Measurements from ENCODE around the gene CHRNA7. TPM values are rescaled to one million over a fixed set of nuclear protein-coding genes. Genes with fewer than 3 reads are reported as not detected.

CHRNA7 gene
- total and polyA plus RNA-seq, 2 experiments from 2014 or later, result not detected

- Histone ChIP-seq H3K36me3 (ENCODE audit: low read depth) (no peaks in the 10 kb centered on the region), H3F3A (ENCODE audit: insufficient read depth) (no peaks in the 10 kb centered on the region), H3K9ac (no peak overlapping the region), H3K9me2 (ENCODE audit: insufficient read depth) (no peaks in the 10 kb centered on the region), H2AFZ (no peak overlapping the region), H3K4me1 (ENCODE audit: insufficient read depth) (no peaks in the 10 kb centered on the region), H4K20me1 (ENCODE audit: insufficient read depth) (no peaks in the 10 kb centered on the region), H3K27ac (no peak overlapping the region), H3K79me2 (ENCODE audit: insufficient read depth) (no peaks in the 10 kb centered on the region), H3K9me3 (ENCODE audit: low read depth) (no peaks in the 10 kb centered on the region), H3K4me2 (ENCODE audit: unreplicated experiment) (no peak overlapping the region), H3K4me3 (no peak overlapping the region), H3K27me3 (replicated peaks; ENCODE audit: insufficient read depth) (no peaks in the 10 kb centered on the region)
- WGBS, 2 experiments (ENCODE audit: low coverage in 1 of 2, low lambda C conversion rate in 2 of 2, missing lambda C conversion rate in 2 of 2), result 29 to 48% methylated on average over 4 of the region's 4 CpGs
- in situ Hi-C loops (cut with MboI), result no loop called here
- TF ChIP-seq EZH2 (IDR thresholded peaks at IDR 0.05; ENCODE audit: insufficient read depth, poor library complexity, severe bottlenecking) (no peak), EZH2phosphoT487 (IDR thresholded peaks at IDR 0.05; ENCODE audit: insufficient read depth, low read depth) (no peak)
- no peak for DNase-seq
Observed at GRCh38 chr15:32122013-32122412, 91.7 kb downstream of the CHRNA7 start.

- no peaks in the 10 kb centered on the region for H3F3A ChIP-seq (ENCODE audit: insufficient read depth)
- H3K27me3 ChIP-seq (replicated peaks; ENCODE audit: insufficient read depth), result no peaks in the 10 kb centered on the region
- no peaks in the 10 kb centered on the region for H3K79me2 ChIP-seq (ENCODE audit: insufficient read depth)
- no peak overlapping the region for H3K27ac ChIP-seq
- no peaks in the 10 kb centered on the region for H3K36me3 ChIP-seq (ENCODE audit: low read depth)
- no peak overlapping the region for H3K4me2 ChIP-seq (ENCODE audit: unreplicated experiment)
- H3K9ac ChIP-seq, result no peak overlapping the region
- no peaks in the 10 kb centered on the region for H4K20me1 ChIP-seq (ENCODE audit: insufficient read depth)
- in situ Hi-C loops (cut with MboI), result no loop called here
- no peaks in the 10 kb centered on the region for H3K9me2 ChIP-seq (ENCODE audit: insufficient read depth)
- no peak overlapping the region for H3K4me3 ChIP-seq
- WGBS, 2 experiments (ENCODE audit: low coverage in 1 of 2, low lambda C conversion rate in 2 of 2, missing lambda C conversion rate in 2 of 2), result 15 to 23% methylated on average over 3 of the region's 3 CpGs
- H2AFZ ChIP-seq, result no peak overlapping the region
- H3K9me3 ChIP-seq (ENCODE audit: low read depth), result no peaks in the 10 kb centered on the region
- TF ChIP-seq EZH2 (IDR thresholded peaks at IDR 0.05; ENCODE audit: insufficient read depth, poor library complexity, severe bottlenecking) (no peak), EZH2phosphoT487 (IDR thresholded peaks at IDR 0.05; ENCODE audit: insufficient read depth, low read depth) (no peak)
- H3K4me1 ChIP-seq (ENCODE audit: insufficient read depth), result no peaks in the 10 kb centered on the region
- no peak for DNase-seq
Observed at GRCh38 chr15:32123473-32123872, 93.2 kb downstream of the CHRNA7 start.

GRCh38 chr15:32124726-32125125 lies 94.4 kb downstream of the CHRNA7 start:
- Histone ChIP-seq H2AFZ (no peak overlapping the region), H3K4me1 (ENCODE audit: insufficient read depth) (no peaks in the 10 kb centered on the region), H4K20me1 (ENCODE audit: insufficient read depth) (no peaks in the 10 kb centered on the region), H3F3A (ENCODE audit: insufficient read depth) (no peaks in the 10 kb centered on the region), H3K9me3 (ENCODE audit: low read depth) (no peaks in the 10 kb centered on the region), H3K4me2 (ENCODE audit: unreplicated experiment) (no peak overlapping the region), H3K4me3 (no peak overlapping the region), H3K27ac (no peak overlapping the region), H3K9me2 (ENCODE audit: insufficient read depth) (no peaks in the 10 kb centered on the region), H3K79me2 (ENCODE audit: insufficient read depth) (no peaks in the 10 kb centered on the region), H3K27me3 (replicated peaks; ENCODE audit: insufficient read depth) (no peaks in the 10 kb centered on the region), H3K36me3 (ENCODE audit: low read depth) (no peaks in the 10 kb centered on the region), H3K9ac (no peak overlapping the region)
- WGBS, 2 experiments (ENCODE audit: low coverage in 1 of 2, low lambda C conversion rate in 2 of 2, missing lambda C conversion rate in 2 of 2), result 0 to 8% methylated on average over 4 of the region's 4 CpGs
- DNase-seq, result no peak
- no peak for TF ChIP-seq EZH2 (IDR thresholded peaks at IDR 0.05; ENCODE audit: insufficient read depth, poor library complexity, severe bottlenecking)
- TF ChIP-seq EZH2phosphoT487 (IDR thresholded peaks at IDR 0.05; ENCODE audit: insufficient read depth, low read depth), result no peak
- in situ Hi-C loops (cut with MboI), result loop anchor here (25.0 kb wide), 1 partner anchor 137 kb away; no protein-coding TSS in a partner anchor

GRCh38 chr15:32125595-32125994 lies 95.3 kb downstream of the CHRNA7 start:
- Histone ChIP-seq H3K27me3 (replicated peaks; ENCODE audit: insufficient read depth) (no peaks in the 10 kb centered on the region), H3K4me3 (no peak overlapping the region), H3K36me3 (ENCODE audit: low read depth) (no peaks in the 10 kb centered on the region), H3K79me2 (ENCODE audit: insufficient read depth) (no peaks in the 10 kb centered on the region), H3F3A (ENCODE audit: insufficient read depth) (no peaks in the 10 kb centered on the region), H3K9ac (no peak overlapping the region), H3K27ac (no peak overlapping the region), H3K4me1 (ENCODE audit: insufficient read depth) (no peaks in the 10 kb centered on the region), H2AFZ (no peak overlapping the region), H3K9me3 (ENCODE audit: low read depth) (no peaks in the 10 kb centered on the region), H4K20me1 (ENCODE audit: insufficient read depth) (no peaks in the 10 kb centered on the region), H3K9me2 (ENCODE audit: insufficient read depth) (no peaks in the 10 kb centered on the region), H3K4me2 (ENCODE audit: unreplicated experiment) (no peak overlapping the region)
- WGBS, 2 experiments (ENCODE audit: low coverage in 1 of 2, low lambda C conversion rate in 2 of 2, missing lambda C conversion rate in 2 of 2), result 14 to 25% methylated on average over 3 of the region's 3 CpGs
- DNase-seq, result no peak
- in situ Hi-C loops (cut with MboI), result loop anchor here (25.0 kb wide), 1 partner anchor 138 kb away; no protein-coding TSS in a partner anchor
- TF ChIP-seq EZH2 (IDR thresholded peaks at IDR 0.05; ENCODE audit: insufficient read depth, poor library complexity, severe bottlenecking), result no peak
- TF ChIP-seq EZH2phosphoT487 (IDR thresholded peaks at IDR 0.05; ENCODE audit: insufficient read depth, low read depth), result no peak

GRCh38 chr15:32129815-32130214 lies 99.5 kb downstream of the CHRNA7 start:
- no peak for TF ChIP-seq EZH2 (IDR thresholded peaks at IDR 0.05; ENCODE audit: insufficient read depth, poor library complexity, severe bottlenecking)
- TF ChIP-seq EZH2phosphoT487 (IDR thresholded peaks at IDR 0.05; ENCODE audit: insufficient read depth, low read depth), result no peak
- no peaks in the 10 kb centered on the region for H3K4me1 ChIP-seq (ENCODE audit: insufficient read depth)
- H3K27me3 ChIP-seq (replicated peaks; ENCODE audit: insufficient read depth), result no peaks in the 10 kb centered on the region
- H3F3A ChIP-seq (ENCODE audit: insufficient read depth), result no peaks in the 10 kb centered on the region
- no peak overlapping the region for H3K9ac ChIP-seq
- H3K36me3 ChIP-seq (ENCODE audit: low read depth), result no peaks in the 10 kb centered on the region
- H2AFZ ChIP-seq, result no peak overlapping the region
- H4K20me1 ChIP-seq (ENCODE audit: insufficient read depth), result no peaks in the 10 kb centered on the region
- H3K9me3 ChIP-seq (ENCODE audit: low read depth), result no peaks in the 10 kb centered on the region
- H3K4me2 ChIP-seq (ENCODE audit: unreplicated experiment), result no peak overlapping the region
- H3K4me3 ChIP-seq, result no peak overlapping the region
- DNase-seq, result no peak
- in situ Hi-C loops (cut with MboI), result loop anchor here (25.0 kb wide), 1 partner anchor 143 kb away; no protein-coding TSS in a partner anchor
- H3K27ac ChIP-seq, result no peak overlapping the region
- H3K9me2 ChIP-seq (ENCODE audit: insufficient read depth), result no peaks in the 10 kb centered on the region
- H3K79me2 ChIP-seq (ENCODE audit: insufficient read depth), result no peaks in the 10 kb centered on the region

Data from GM23248 (cell line).